ENCODE results near the gene ABCD1. TPM values are rescaled to one million over a fixed set of nuclear protein-coding genes. Genes with fewer than 3 reads are reported as not detected.

The ABCD1 gene
- polyA plus RNA-seq, 2 of the 4 experiments (the other 2 are of a cell fraction) = 1.7 to 3.8 TPM

DNA sequence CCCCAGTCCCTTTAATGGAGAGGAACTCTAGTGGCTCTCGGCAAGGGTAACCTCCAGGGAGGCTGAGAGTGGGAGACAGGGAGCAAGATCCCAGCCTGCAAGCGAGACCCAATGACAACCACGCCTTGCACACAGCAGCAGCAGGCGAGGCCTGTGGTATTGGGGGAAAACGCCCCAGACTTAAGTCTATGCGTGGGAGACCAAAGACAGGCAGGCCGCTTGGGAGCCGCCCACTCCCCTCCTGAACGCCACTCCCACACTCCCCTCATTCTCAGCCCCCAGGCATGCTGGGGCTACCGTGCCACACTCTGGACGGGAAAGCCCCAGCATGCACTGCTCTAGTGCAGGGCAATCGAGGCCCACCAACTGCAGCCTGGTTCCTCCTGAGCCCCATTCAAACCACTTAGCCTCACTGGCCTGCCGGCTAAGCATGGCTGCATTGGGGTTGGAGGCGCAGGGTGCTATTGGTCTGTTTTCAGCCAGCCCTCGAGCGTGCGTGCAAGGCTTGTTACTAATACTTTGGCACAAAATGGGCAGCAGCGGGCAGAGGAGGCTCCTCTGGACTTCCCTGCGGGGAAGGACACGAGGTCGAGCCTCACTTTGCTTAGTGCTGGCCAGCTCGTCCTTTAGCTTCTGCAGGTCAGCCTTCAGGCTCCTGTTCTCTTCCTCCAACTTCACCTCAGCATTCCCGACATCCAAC is 22.2 kb upstream of the ABCD1 start:
- Histone ChIP-seq H3K9me3 (no peaks in the 10 kb centered on the region), H3K4me3 (no peak overlapping the region)

DNA sequence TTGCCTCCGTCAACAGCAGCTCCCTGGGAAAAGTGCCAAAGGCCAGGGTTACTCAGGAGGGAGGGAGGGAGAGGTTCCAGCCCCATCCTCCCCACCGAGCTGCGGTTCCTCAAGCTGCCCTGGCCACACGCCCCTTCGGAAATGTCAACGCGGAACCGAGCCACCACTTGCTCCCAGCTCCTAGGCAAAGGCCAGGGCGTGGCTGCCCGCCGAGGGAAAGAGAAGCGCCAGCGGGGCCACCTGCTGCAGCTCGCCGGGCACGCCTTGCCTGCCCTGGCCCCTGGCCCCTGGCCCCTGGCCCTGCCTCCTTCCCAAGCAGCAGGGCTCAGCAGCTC is 21.7 kb upstream of the ABCD1 start:
- H3K4me1 ChIP-seq = no peaks in the 10 kb centered on the region
- no peak for FAIRE-seq
- TF ChIP-seq POLR2AphosphoS2 (conservative IDR thresholded peaks at IDR 0.05; ENCODE audit: low read length) (no peak), ZC3H11A (IDR thresholded peaks at IDR 0.05) (no peak), ZSCAN20 (CRISPR knock-in tag; IDR thresholded peaks at IDR 0.05) (no peak), HEYL (CRISPR knock-in tag; IDR thresholded peaks at IDR 0.05) (no peak), CBX2 (IDR thresholded peaks at IDR 0.05; ENCODE audit: borderline replicate concordance, low read depth) (no peak)
- POLR2A ChIA-PET = no interaction called here
- H3K4me3 ChIP-seq = no peak overlapping the region
- CTCF ChIA-PET = interaction anchor here (1.0 to 1.7 kb wide), 3 partner anchors 58 to 163 kb away, joined by 3 to 5 read pairs (median 4); no protein-coding TSS in a partner anchor
- no peak for DNase-seq (ENCODE audit: low read depth in 1 of 2, low spot score in 1 of 2)
- no peak for ATAC-seq
- WGBS (ENCODE audit: missing lambda C conversion rate) = 71% methylated on average over 1 of the region's 16 CpGs
- H3K9me3 ChIP-seq = no peaks in the 10 kb centered on the region
- no peak overlapping the region for H3K27ac ChIP-seq
- H3K4me2 ChIP-seq = no peak overlapping the region

More for the DNA sequence above, 22.2 kb upstream of the ABCD1 start:
- WGBS (ENCODE audit: missing lambda C conversion rate) = 92% methylated on average over 20 of the region's 23 CpGs
- ATAC-seq = no peak
- Histone ChIP-seq H3K27ac (no peak overlapping the region), H3K4me1 (no peaks in the 10 kb centered on the region), H3K4me2 (no peak overlapping the region)
- ChIA-PET CTCF (interaction anchor here (1.0 to 1.7 kb wide), 3 partner anchors 57 to 250 kb away, joined by 3 to 5 read pairs (median 3); no protein-coding TSS in a partner anchor), POLR2A (no interaction called here)
- FAIRE-seq = no peak
- no peak for DNase-seq (ENCODE audit: low read depth in 1 of 2, low spot score in 1 of 2)
- TF ChIP-seq ZSCAN20 (CRISPR knock-in tag; IDR thresholded peaks at IDR 0.05) (no peak), HOXB13 (CRISPR knock-in tag; IDR thresholded peaks at IDR 0.05; ENCODE audit: low read depth) (no peak), FOXS1 (CRISPR knock-in tag; IDR thresholded peaks at IDR 0.05) (no peak), CEBPB (IDR thresholded peaks at IDR 0.05) (no peak), RCOR1 (IDR thresholded peaks at IDR 0.05; ENCODE audit: low read depth, low read length) (no peak), EHF (CRISPR knock-in tag; IDR thresholded peaks at IDR 0.05) (no peak), GATA3 (IDR thresholded peaks at IDR 0.05; ENCODE audit: borderline replicate concordance) (no peak), NR3C1 (IDR thresholded peaks at IDR 0.05) (no peak)
- TF ChIP-seq, protein P1, sequence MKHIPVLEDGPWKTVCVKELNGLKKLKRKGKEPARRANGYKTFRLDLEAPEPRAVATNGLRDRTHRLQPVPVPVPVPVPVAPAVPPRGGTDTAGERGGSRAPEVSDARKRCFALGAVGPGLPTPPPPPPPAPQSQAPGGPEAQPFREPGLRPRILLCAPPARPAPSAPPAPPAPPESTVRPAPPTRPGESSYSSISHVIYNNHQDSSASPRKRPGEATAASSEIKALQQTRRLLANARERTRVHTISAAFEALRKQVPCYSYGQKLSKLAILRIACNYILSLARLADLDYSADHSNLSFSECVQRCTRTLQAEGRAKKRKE (CRISPR knock-in tag; IDR thresholded peaks at IDR 0.05; ENCODE audit: low read depth) = no peak

DNA sequence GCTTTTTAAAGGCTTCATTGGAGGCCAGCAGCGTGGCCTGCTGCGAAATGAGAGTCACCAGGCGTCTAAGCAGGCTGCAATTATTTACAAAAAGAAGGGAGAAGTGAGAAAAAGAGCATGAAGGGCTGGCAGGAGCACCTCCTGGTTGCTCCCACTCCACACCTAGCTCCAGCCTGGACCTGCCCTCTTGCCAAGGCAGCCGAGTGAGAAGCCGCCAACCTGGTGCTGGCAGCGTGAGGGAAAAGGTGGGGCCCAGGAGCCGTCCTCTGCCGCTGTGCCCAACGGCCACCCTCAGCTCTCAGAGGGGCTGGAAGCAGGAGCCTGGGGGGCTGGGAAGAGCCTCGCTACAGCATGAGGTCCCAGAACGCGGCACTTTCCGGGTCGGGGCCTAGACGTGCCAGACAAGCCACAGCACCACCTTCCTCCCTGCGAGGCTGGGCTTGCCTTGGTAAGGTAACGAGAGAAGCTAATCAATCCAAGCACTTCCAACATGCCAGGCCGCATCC is 20.6 kb upstream of the ABCD1 start:
- ChIA-PET CTCF (interaction anchor here (0.8 to 1.7 kb wide), 5 partner anchors 17 to 164 kb away, joined by 4 to 7 read pairs (median 5); partner anchors contain the start of gene SLC6A8), POLR2A (no interaction called here)
- Histone ChIP-seq H3K9me3 (no peaks in the 10 kb centered on the region), H3K4me2 (no peak overlapping the region), H3K4me3 (no peak overlapping the region), H3K4me1 (peaks cover 8% of the 10 kb centered on the region; the same call in 2 of the 3 replicates), H3K27ac (no peak overlapping the region)
- no peak for FAIRE-seq
- ATAC-seq = no peak
- DNase-seq (ENCODE audit: low read depth in 1 of 2, low spot score in 1 of 2) = no peak
- 91% methylated on average over 18 of the region's 18 CpGs for WGBS (ENCODE audit: missing lambda C conversion rate)
- TF ChIP-seq JUNB (IDR thresholded peaks at IDR 0.05) (no peak), FOSB (CRISPR knock-in tag; IDR thresholded peaks at IDR 0.05) (no peak), JUN (IDR thresholded peaks at IDR 0.05) (no peak), RARB (CRISPR knock-in tag; IDR thresholded peaks at IDR 0.05) (no peak), NFE2L2 (conservative IDR thresholded peaks at IDR 0.05; ENCODE audit: low read length) (no peak), SMC3 (IDR thresholded peaks at IDR 0.05) (no peak), NPAS2 (CRISPR knock-in tag; IDR thresholded peaks at IDR 0.05; ENCODE audit: borderline replicate concordance) (no peak), POLR2AphosphoS2 (conservative IDR thresholded peaks at IDR 0.05; ENCODE audit: low read length) (no peak), CBX8 (IDR thresholded peaks at IDR 0.05) (no peak), MYC (IDR thresholded peaks at IDR 0.05; ENCODE audit: borderline replicate concordance, low read length) (no peak), CBX2 (IDR thresholded peaks at IDR 0.05; ENCODE audit: borderline replicate concordance, low read depth) (no peak), EHMT2 (IDR thresholded peaks at IDR 0.05; ENCODE audit: low read depth) (no peak), SREBF2 (IDR thresholded peaks at IDR 0.05) (no peak)
- TF ChIP-seq, protein P2, sequence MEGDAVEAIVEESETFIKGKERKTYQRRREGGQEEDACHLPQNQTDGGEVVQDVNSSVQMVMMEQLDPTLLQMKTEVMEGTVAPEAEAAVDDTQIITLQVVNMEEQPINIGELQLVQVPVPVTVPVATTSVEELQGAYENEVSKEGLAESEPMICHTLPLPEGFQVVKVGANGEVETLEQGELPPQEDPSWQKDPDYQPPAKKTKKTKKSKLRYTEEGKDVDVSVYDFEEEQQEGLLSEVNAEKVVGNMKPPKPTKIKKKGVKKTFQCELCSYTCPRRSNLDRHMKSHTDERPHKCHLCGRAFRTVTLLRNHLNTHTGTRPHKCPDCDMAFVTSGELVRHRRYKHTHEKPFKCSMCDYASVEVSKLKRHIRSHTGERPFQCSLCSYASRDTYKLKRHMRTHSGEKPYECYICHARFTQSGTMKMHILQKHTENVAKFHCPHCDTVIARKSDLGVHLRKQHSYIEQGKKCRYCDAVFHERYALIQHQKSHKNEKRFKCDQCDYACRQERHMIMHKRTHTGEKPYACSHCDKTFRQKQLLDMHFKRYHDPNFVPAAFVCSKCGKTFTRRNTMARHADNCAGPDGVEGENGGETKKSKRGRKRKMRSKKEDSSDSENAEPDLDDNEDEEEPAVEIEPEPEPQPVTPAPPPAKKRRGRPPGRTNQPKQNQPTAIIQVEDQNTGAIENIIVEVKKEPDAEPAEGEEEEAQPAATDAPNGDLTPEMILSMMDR (IDR thresholded peaks at IDR 0.05) = no peak
- TF ChIP-seq, protein P3, sequence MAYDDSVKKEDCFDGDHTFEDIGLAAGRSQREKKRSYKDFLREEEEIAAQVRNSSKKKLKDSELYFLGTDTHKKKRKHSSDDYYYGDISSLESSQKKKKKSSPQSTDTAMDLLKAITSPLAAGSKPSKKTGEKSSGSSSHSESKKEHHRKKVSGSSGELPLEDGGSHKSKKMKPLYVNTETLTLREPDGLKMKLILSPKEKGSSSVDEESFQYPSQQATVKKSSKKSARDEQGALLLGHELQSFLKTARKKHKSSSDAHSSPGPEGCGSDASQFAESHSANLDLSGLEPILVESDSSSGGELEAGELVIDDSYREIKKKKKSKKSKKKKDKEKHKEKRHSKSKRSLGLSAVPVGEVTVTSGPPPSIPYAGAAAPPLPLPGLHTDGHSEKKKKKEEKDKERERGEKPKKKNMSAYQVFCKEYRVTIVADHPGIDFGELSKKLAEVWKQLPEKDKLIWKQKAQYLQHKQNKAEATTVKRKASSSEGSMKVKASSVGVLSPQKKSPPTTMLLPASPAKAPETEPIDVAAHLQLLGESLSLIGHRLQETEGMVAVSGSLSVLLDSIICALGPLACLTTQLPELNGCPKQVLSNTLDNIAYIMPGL (CRISPR knock-in tag; IDR thresholded peaks at IDR 0.05; ENCODE audit: borderline replicate concordance) = no peak
- TF ChIP-seq, protein P4, sequence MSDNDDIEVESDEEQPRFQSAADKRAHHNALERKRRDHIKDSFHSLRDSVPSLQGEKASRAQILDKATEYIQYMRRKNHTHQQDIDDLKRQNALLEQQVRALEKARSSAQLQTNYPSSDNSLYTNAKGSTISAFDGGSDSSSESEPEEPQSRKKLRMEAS (IDR thresholded peaks at IDR 0.05) = no peak
- TF ChIP-seq, protein P5, sequence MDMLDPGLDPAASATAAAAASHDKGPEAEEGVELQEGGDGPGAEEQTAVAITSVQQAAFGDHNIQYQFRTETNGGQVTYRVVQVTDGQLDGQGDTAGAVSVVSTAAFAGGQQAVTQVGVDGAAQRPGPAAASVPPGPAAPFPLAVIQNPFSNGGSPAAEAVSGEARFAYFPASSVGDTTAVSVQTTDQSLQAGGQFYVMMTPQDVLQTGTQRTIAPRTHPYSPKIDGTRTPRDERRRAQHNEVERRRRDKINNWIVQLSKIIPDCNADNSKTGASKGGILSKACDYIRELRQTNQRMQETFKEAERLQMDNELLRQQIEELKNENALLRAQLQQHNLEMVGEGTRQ (IDR thresholded peaks at IDR 0.05) = no peak

All from A549 (cell line).